Tibial nerve (tissue), 4 donors: Measurements from ENCODE around the gene ERLIN1. TPM values are rescaled to one million over a fixed set of nuclear protein-coding genes. Genes with fewer than 3 reads are reported as not detected.

Source experiments
- DNase-seq, 2 donors: peaks; one replicate each; pipeline ENCODE4 v3.0.0-alpha.2; 2019; ENCODE audit warnings: low spot score in 2 of 2
- H3K27ac ChIP-seq, 4 donors: fragments of 200-600 bp; sonication (generic) in 3 of 4; one replicate each; pipeline ENCODE4 v1.5.1; 2017 to 2019; ENCODE audit warnings: mild to moderate bottlenecking in 1 of 4
- H3K27me3 ChIP-seq, 2 donors: fragments of 200-600 bp; sonication (generic) in 1 of 2; one replicate each; pipeline versions ENCODE4 v1.5.1 to v1.6.0; 2017 to 2019
- H3K36me3 ChIP-seq, 3 donors: fragments of 200-600 bp; sonication (generic); one replicate each; pipeline ENCODE4 v1.5.1; 2018 to 2019
- H3K4me1 ChIP-seq, 4 donors: fragments of 200-600 bp; sonication (generic) in 3 of 4; one replicate each; pipeline ENCODE4 v1.5.1; 2017 to 2019
- H3K4me3 ChIP-seq, 4 donors: fragments of 200-600 bp; sonication (generic) in 3 of 4; one replicate each; pipeline ENCODE4 v1.5.1; 2017 to 2019; ENCODE audit warnings: mild to moderate bottlenecking in 1 of 4, moderate library complexity in 1 of 4
- H3K9me3 ChIP-seq, 4 donors: fragments of 200-600 bp; sonication (generic) in 3 of 4; one replicate each; pipeline ENCODE4 v1.5.1; 2017 to 2019
- EP300 ChIP-seq, 2 donors: sonication (generic); formaldehyde crosslinking; IDR thresholded peaks; one replicate each; pipeline ENCODE4 v1.6.1; 2017; ENCODE audit warnings: antibody characterized with exemption in 2 of 2, mild to moderate bottlenecking in 1 of 2
- POLR2A ChIP-seq, 2 donors: fragments of 450-650 bp; IDR thresholded peaks; one replicate each; pipeline ENCODE4 v1.6.1; 2017; ENCODE audit warnings: antibody characterized with exemption in 2 of 2, mild to moderate bottlenecking in 2 of 2, moderate library complexity in 2 of 2
- WGBS, 2 donors: methylation state at CpG; one replicate each; pipeline ENCODE4 v1.1.5; 2018; 5-methylcytosine and 5-hydroxymethylcytosine counted together
- total RNA-seq, 4 donors: library from RNA; depleted of rRNA; stranded (reverse); fragments of >200 nt; gene quantifications; one replicate each; pipeline ENCODE4 v1.1.0, GENCODE V29; 2016
- TF ChIP-seq, protein P1 (sequence below), 5 experiments: fragments of 200-600 bp in 3 of 5; fragments of 450-650 bp in 2 of 5; sonication (generic) in 3 of 5; IDR thresholded peaks; one replicate each; pipeline ENCODE4 v1.5.1; 2016 to 2019; ENCODE audit warnings: antibody characterized with exemption in 5 of 5, mild to moderate bottlenecking in 3 of 5, moderate library complexity in 2 of 5

Gene ERLIN1
- total RNA-seq, 4 donors from 2014 or later, result 15.5 to 27.9 (median 25.0) TPM

GRCh38 chr10:100173035-100173434, 12.8 kb downstream of the ERLIN1 start:
- Histone ChIP-seq H3K27ac (no peak overlapping the region), H3K36me3 (peaks cover 0 to 83% (median 6%) of the 10 kb centered on the region in 3 donors), H3K9me3 (no peaks in the 10 kb centered on the region), H3K4me3 (no peak overlapping the region), H3K27me3 (no peaks in the 10 kb centered on the region), H3K4me1 (no peaks in the 10 kb centered on the region)
- WGBS, 2 donors, result 98 to 99% methylated on average over 6 of the region's 6 CpGs
- no peak for DNase-seq
- TF ChIP-seq EP300 (IDR thresholded peaks at IDR 0.05) (no peak), POLR2A (IDR thresholded peaks at IDR 0.05) (no peak)
- TF ChIP-seq, protein P1, sequence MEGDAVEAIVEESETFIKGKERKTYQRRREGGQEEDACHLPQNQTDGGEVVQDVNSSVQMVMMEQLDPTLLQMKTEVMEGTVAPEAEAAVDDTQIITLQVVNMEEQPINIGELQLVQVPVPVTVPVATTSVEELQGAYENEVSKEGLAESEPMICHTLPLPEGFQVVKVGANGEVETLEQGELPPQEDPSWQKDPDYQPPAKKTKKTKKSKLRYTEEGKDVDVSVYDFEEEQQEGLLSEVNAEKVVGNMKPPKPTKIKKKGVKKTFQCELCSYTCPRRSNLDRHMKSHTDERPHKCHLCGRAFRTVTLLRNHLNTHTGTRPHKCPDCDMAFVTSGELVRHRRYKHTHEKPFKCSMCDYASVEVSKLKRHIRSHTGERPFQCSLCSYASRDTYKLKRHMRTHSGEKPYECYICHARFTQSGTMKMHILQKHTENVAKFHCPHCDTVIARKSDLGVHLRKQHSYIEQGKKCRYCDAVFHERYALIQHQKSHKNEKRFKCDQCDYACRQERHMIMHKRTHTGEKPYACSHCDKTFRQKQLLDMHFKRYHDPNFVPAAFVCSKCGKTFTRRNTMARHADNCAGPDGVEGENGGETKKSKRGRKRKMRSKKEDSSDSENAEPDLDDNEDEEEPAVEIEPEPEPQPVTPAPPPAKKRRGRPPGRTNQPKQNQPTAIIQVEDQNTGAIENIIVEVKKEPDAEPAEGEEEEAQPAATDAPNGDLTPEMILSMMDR (IDR thresholded peaks at IDR 0.05), result no peak

GRCh38 chr10:100172349-100172748, 13.5 kb downstream of the ERLIN1 start:
- no peak overlapping the region for H3K4me3 ChIP-seq
- DNase-seq, result no peak
- no peaks in the 10 kb centered on the region for H3K9me3 ChIP-seq
- H3K27ac ChIP-seq, result no peak overlapping the region
- no peaks in the 10 kb centered on the region for H3K27me3 ChIP-seq
- TF ChIP-seq, protein P1 (IDR thresholded peaks at IDR 0.05), result no peak
- 94 to 98% methylated on average over 1 of the region's 1 CpG for WGBS, 2 donors
- H3K4me1 ChIP-seq, result no peaks in the 10 kb centered on the region
- H3K36me3 ChIP-seq, result peaks cover 0 to 76% (median 6%) of the 10 kb centered on the region in 3 donors

GRCh38 chr10:100168313-100168643, 17.6 kb downstream of the ERLIN1 start:
- TF ChIP-seq EP300 (IDR thresholded peaks at IDR 0.05), result no peak

DNA sequence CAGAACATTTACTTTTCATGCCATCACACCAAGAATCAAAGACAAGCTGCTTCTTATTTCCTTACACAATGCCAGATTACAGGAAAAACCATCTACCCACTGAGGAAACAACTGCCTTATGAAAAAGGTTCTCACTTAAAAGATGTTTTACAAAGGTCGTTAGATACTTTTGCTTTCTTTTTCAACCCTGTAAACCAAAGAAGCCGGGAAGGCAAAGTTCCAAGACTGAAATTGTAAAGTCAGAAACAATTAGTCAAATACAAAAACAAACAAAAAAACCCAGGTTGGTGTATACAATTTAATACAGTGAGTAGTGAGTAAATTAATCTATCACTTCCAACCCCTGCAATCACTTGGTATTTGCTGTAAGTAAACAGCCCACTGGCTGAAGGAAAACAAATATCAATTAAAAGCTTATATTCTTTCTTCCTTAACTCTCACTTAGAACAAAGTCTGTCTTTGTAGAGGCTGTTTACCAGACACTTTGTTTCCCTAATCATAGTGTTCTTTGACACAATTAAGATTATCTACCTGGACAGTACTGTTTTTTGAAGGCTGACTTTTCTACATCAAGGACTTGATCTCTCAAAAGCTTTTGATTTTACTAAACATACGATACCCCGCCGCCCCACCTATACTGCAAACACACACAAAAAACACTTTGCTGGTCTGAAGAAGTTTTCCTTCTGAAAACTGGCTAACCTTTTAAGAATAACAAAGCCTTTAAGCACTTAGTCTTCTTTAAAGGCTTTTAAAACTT, 18.1 kb downstream of the ERLIN1 start:
- Histone ChIP-seq H3K9me3 (no peaks in the 10 kb centered on the region), H3K4me3 (no peak overlapping the region), H3K4me1 (no peaks in the 10 kb centered on the region), H3K36me3 (peaks cover 0 to 55% (median 0%) of the 10 kb centered on the region in 3 donors), H3K27me3 (no peaks in the 10 kb centered on the region), H3K27ac (no peak overlapping the region)
- TF ChIP-seq, protein P1 (IDR thresholded peaks at IDR 0.05), result no peak
- TF ChIP-seq EP300 (IDR thresholded peaks at IDR 0.05) (no peak), POLR2A (IDR thresholded peaks at IDR 0.05) (no peak)
- DNase-seq, result no peak
- 72 to 75% methylated on average over 5 of the region's 5 CpGs for WGBS, 2 donors

More at GRCh38 chr10:100168313-100168643, 17.6 kb downstream of the ERLIN1 start:
- H3K27me3 ChIP-seq, result no peaks in the 10 kb centered on the region
- no peaks in the 10 kb centered on the region for H3K9me3 ChIP-seq
- H3K4me1 ChIP-seq, result no peaks in the 10 kb centered on the region
- no peak overlapping the region for H3K4me3 ChIP-seq
- no peak for DNase-seq
- no peak overlapping the region for H3K27ac ChIP-seq
- H3K36me3 ChIP-seq, result peaks cover 0 to 57% (median 0%) of the 10 kb centered on the region in 3 donors
- 96 to 98% methylated on average over 1 of the region's 1 CpG for WGBS, 2 donors

- no peaks in the 10 kb centered on the region for H3K9me3 ChIP-seq
- TF ChIP-seq POLR2A (IDR thresholded peaks at IDR 0.05), result no peak
- TF ChIP-seq, protein P1 (IDR thresholded peaks at IDR 0.05), result no peak
- TF ChIP-seq EP300 (IDR thresholded peaks at IDR 0.05), result no peak
- H3K27ac ChIP-seq, result no peak overlapping the region
- H3K4me1 ChIP-seq, result no peaks in the 10 kb centered on the region
- WGBS, 2 donors, result 80 to 84% methylated on average over 3 of the region's 3 CpGs
- DNase-seq, result no peak
- H3K36me3 ChIP-seq, result peaks cover 0 to 32% (median 0%) of the 10 kb centered on the region in 3 donors
- H3K4me3 ChIP-seq, result no peak overlapping the region
- H3K27me3 ChIP-seq, result no peaks in the 10 kb centered on the region
Observed at GRCh38 chr10:100163704-100164621, 21.9 kb downstream of the ERLIN1 start.
